Measurements from ENCODE around the gene PLCB4.
A peak's percentile ranks its signal among the peaks of the same experiment; 100 is the strongest.

The PLCB4 gene

DNA sequence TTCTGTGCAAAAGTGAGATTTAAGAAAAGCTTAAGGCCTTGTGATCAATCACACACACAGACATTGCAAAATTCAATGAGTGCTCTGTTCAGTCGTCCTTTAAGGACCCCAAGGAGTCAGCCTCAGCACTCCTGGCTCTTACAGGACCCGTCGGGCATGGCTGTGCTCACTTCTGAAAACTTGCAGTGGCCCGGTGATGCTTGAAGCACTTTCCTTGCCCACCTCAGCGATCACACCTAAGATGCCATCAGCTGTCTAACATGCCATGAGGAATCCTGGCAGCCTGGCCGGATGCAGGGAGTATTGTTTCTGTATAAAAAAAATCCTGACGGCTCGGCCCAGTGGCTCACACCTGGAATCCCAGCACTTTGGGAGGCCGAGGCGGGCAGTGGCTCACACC is 344.1 kb downstream of the PLCB4 start:
- no peak for TF ChIP-seq JUND (IDR thresholded peaks at IDR 0.05; ENCODE audit: low read depth)
- in situ Hi-C loops (cut with HindIII; ENCODE audit: low pct_unique_long_range_greater_than_20kb, low sequenced_read_pairs): no loop called here
- no peak for DNase-seq (ENCODE audit: low read depth in 1 of 2, low spot score in 1 of 2)

DNA sequence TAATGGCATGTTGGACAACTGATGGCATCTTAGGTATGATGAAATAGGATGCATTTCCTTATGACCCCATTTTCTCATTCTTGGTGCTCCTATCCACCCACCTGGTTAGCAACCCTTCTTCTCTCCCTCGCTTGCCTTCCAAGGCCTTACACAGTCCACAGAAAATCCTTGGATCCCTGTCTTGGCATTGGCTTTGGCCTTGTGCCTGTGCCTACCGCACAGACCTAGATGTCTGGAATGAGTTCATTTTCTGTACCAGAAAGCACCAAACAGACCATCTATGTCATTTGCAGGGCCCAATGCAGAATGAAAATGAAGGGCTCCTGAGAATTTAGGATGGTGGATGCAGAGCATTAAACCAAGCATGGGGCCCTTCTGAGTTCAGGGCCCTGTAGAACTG is 346.5 kb downstream of the PLCB4 start:
- no peak for DNase-seq (ENCODE audit: low read depth in 1 of 2, low spot score in 1 of 2)
- TF ChIP-seq JUND (IDR thresholded peaks at IDR 0.05; ENCODE audit: low read depth): no peak
- in situ Hi-C loops (cut with HindIII; ENCODE audit: low pct_unique_long_range_greater_than_20kb, low sequenced_read_pairs): no loop called here

DNA sequence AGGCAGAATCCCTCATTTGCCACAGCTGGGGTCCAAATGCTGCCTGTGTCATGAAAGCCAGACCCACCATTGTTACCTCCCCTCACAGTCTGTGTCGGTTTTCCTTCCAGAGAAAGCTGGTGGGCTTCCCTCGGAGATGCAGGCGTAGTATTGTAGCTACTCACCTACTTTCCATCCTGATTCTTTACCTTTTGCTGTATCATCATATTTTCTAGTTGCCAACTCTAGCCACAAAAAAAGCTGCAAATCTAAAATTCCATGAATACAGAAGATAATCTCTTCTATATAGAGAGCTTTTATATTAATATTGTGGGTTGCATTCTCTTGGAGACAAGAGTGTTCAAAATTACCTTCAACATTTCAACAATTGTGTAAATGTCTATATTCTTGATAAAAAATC is 347.5 kb downstream of the PLCB4 start:
- in situ Hi-C loops (cut with HindIII; ENCODE audit: low pct_unique_long_range_greater_than_20kb, low sequenced_read_pairs): no loop called here
- no peak for TF ChIP-seq JUND (IDR thresholded peaks at IDR 0.05; ENCODE audit: low read depth)
- no peak for DNase-seq (ENCODE audit: low read depth in 1 of 2, low spot score in 1 of 2)

DNA sequence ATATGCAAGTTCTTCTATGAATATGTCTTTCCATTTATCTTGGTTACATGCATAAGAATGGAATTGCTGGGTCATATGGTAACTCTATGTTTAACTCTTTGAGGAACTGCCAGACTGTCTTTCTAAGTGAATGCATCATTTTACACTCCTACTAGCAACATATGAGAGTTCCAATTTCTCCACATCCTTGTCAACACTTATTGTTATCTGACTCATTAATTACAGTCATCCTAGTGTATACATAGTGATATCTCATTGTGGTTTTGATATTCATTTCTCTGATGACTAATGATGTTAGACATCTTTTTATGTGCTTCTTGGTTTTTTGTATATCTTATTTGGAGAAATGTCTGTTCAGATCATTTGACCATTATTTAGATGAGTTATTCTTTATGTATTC is 348.8 kb downstream of the PLCB4 start:
- no peak for TF ChIP-seq JUND (IDR thresholded peaks at IDR 0.05; ENCODE audit: low read depth)
- in situ Hi-C loops (cut with HindIII; ENCODE audit: low pct_unique_long_range_greater_than_20kb, low sequenced_read_pairs): no loop called here

DNA sequence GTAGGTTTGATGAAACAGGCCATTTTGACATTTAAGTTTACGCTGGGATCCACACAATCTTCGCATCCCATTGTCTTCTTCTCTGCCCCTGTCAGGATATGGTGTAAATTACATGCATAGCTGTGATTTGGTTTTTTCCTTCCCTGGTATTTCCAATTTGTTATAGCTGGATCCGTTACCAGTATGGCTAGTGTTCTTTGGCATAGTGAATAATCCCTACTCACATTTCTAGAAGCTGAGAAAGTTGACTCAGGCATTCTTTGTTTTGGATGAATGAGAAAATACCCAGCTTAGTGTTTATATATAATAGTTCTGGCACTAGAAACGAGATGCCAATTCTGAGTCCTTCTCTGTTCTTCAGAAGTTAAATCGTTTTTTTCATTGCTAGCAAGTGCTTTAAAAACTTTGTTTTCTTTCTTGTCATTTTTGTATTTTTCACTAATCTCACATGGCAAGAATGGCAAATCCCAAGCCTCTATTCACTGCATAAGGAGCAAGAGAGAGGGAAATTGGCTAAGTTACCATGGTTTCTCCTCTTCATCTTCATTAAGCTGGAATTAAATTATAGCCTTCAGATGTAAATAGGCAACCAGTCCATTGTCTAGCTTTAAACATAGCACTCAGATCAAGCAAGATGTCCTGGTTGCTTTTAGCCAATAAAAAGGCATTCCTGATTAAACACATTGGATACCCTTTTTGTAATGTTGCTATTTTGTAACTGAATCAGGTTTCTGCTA is 353.6 kb downstream of the PLCB4 start:
- no peak for TF ChIP-seq JUND (IDR thresholded peaks at IDR 0.05; ENCODE audit: low read depth)
- in situ Hi-C loops (cut with HindIII; ENCODE audit: low pct_unique_long_range_greater_than_20kb, low sequenced_read_pairs): no loop called here
- no peak for DNase-seq (ENCODE audit: low read depth in 1 of 2, low spot score in 1 of 2)

More for the DNA sequence above, 348.8 kb downstream of the PLCB4 start:
- no peak for DNase-seq (ENCODE audit: low read depth in 1 of 2, low spot score in 1 of 2)

DNA sequence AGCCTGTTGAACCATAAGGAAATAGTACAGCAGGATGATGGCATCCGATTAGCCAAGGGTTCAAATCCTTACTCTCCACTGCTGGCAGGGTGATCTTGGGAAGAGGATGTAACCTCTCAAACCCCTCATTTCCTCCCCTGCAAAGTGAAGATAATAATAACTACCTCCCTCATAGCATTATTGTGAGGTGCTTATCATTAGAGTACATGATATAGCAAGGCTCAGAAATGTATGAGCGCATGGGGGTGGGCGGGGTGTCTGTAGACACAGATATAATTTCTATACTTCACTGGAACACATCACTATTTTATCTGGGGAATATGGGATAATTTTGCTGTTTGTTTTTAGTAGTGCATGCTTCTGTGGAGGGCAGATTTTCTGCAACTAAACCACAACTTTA is 355.7 kb downstream of the PLCB4 start:
- in situ Hi-C loops (cut with HindIII; ENCODE audit: low pct_unique_long_range_greater_than_20kb, low sequenced_read_pairs): no loop called here
- no peak for DNase-seq (ENCODE audit: low read depth in 1 of 2, low spot score in 1 of 2)
- no peak for TF ChIP-seq JUND (IDR thresholded peaks at IDR 0.05; ENCODE audit: low read depth)

DNA sequence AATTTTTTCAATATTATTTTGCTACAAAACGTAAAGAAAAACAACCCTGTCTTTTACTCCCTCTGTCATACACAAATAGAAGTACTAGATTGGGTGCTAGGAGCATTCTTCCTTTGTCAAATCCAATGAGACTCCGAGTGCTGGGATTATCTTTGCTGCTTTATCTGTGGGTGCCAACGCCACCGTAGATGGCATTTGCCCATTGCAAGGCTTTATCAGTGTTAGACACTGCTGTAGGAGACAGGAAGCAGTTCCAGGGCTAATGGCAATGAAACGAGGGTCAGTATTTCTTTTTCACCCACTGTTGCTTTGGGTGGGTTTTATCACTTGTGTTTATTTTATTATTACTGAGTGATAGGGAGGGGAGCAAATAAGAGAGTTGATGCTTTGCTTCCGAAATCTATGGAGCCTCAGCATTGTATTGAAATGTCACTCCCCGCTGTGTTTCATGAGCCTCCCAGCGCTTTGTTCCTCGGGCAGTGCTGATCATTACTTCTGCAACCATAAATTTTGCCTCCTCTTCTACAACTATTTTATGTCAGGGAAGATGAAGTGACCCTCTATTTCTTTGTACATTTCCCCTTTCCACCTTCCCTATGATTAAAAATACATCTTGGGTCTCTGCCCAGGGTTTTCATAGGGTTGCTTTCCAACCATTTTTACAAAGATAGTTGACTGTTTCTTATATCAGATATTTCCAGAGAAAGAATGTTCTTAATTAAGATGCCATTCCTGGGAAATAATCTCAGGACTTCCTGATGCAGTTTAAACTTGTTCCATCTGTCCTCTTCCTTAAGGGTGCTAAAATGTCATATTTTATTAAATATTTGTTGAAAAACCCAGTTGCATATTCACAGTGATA is 358.8 kb downstream of the PLCB4 start:
- no peak for DNase-seq (ENCODE audit: low read depth in 1 of 2, low spot score in 1 of 2)
- in situ Hi-C loops (cut with HindIII; ENCODE audit: low pct_unique_long_range_greater_than_20kb, low sequenced_read_pairs): no loop called here
- TF ChIP-seq JUND (IDR thresholded peaks at IDR 0.05; ENCODE audit: low read depth): no peak

DNA sequence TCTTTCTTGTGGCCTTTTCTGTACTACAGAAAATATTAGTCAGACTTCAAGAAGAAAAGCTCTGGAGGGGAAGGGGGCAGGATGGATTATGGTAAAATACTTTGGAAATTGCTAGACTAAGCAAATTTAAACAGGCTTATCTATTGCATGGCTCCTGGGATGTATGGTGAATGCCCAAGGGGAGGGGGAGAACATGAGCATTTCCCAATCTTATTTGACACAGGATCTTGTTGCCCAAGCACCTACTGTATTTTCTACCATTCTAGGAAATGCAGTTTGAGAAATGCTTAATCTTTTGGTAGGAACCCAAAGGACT is 359.4 kb downstream of the PLCB4 start:
- in situ Hi-C loops (cut with HindIII; ENCODE audit: low pct_unique_long_range_greater_than_20kb, low sequenced_read_pairs): no loop called here
- no peak for DNase-seq (ENCODE audit: low read depth in 1 of 2, low spot score in 1 of 2)
- no peak for TF ChIP-seq JUND (IDR thresholded peaks at IDR 0.05; ENCODE audit: low read depth)

DNA sequence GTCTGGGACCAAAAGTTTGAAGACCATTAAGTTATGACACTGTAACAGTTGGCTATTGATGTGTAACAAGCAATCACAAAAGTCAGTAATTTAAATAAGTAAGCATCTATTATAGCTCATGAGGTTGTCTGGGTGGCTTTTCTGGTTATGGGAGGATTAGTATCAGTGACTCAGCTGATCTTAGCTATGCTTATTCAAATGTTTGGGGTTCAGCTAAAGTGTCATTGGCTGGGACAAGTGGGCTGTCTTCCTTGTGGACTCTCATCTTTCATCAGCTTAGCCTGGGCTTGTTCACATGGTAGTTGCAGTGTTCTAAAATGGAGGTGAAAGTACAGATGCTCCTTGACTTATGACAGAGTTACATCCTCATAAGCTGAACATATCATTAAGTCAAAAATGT is 370.9 kb downstream of the PLCB4 start:
- no peak for TF ChIP-seq JUND (IDR thresholded peaks at IDR 0.05; ENCODE audit: low read depth)
- in situ Hi-C loops (cut with HindIII; ENCODE audit: low pct_unique_long_range_greater_than_20kb, low sequenced_read_pairs): no loop called here

DNA sequence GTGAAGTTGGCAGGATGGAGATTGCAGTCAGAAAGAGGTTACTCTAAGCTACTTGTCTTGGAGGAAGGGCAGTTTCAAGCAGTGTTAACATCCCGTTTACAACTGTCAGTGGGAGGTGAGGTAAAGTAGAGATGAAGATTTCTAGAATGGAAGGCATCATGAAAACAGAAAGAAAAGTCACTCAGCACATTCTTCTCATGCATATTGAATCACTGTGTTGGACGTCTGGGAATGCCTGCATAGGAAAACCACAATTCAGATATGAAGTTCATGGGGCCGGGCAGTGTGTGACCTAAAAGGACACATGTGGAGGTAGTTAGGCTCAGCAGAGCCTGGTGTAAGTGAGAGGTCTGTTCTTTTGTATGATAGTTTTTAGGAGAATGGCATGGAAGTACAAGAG is 372.0 kb downstream of the PLCB4 start:
- TF ChIP-seq JUND (IDR thresholded peaks at IDR 0.05; ENCODE audit: low read depth): no peak
- in situ Hi-C loops (cut with HindIII; ENCODE audit: low pct_unique_long_range_greater_than_20kb, low sequenced_read_pairs): no loop called here
- no peak for DNase-seq (ENCODE audit: low read depth in 1 of 2, low spot score in 1 of 2)

More for the DNA sequence above, 370.9 kb downstream of the PLCB4 start:
- DNase-seq (ENCODE audit: low read depth in 1 of 2, low spot score in 1 of 2): peak in 1 of 2 experiments; percentile 22

DNA sequence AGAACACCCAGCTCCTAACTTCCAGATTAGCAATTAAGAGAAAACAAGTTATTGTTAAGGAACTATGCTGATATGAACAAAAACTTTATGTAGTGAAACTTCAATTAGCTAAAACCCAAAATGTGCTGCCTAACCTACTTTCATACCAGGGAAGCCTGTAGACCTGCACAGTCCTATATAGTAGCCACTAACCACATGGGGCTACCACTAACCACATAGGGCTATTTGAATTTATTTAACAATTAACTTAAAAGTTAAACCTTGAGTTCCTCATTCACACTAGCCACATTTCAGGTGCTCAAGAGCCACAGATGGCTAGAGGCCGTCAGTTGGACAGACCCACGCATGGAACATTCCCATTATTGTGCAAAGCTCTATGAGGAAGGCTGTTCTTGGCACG is 373.1 kb downstream of the PLCB4 start:
- TF ChIP-seq JUND (IDR thresholded peaks at IDR 0.05; ENCODE audit: low read depth): no peak
- no peak for DNase-seq (ENCODE audit: low read depth in 1 of 2, low spot score in 1 of 2)
- in situ Hi-C loops (cut with HindIII; ENCODE audit: low pct_unique_long_range_greater_than_20kb, low sequenced_read_pairs): no loop called here

DNA sequence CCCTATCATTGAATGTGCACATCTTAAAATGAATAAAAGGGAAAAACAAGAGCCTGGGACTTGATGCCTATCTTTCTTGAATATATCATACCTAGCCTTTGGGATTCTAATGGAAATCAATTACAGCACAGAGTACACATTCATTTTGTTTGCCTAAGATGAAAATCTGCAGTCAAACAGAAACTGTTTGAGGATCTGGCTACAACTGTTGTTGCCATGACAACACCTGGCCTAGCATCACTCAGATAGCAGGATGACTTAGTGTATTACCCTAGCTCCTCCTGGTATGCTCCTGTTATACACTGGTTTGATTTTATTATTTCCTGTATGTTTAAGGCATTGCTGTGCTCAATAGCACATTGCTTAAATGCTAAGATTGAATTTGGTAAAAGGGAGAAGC is 374.0 kb downstream of the PLCB4 start:
- DNase-seq (ENCODE audit: low read depth in 1 of 2, low spot score in 1 of 2): peak; percentile 35 to 73
- in situ Hi-C loops (cut with HindIII; ENCODE audit: low pct_unique_long_range_greater_than_20kb, low sequenced_read_pairs): no loop called here

DNA sequence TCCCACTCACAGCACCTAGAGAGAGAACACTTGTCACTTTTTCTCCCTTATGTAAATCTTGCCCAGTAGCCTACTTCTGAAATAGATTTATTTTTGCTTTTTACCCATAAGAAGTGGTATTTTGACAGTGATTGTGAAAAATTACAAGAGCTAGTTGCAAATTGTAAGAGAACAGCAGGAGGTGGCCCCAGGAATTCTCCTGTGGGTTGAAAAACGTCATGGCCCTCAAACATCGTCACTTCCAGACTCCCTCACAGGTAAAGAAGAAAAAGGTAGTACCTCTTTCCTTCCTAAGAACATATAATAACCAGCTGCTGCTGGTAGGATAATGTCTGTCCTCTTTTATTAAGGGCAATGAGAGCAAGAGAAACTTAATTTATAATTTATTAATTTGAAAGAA is 376.0 kb downstream of the PLCB4 start:
- TF ChIP-seq JUND (IDR thresholded peaks at IDR 0.05; ENCODE audit: low read depth): no peak
- in situ Hi-C loops (cut with HindIII; ENCODE audit: low pct_unique_long_range_greater_than_20kb, low sequenced_read_pairs): no loop called here
- no peak for DNase-seq (ENCODE audit: low read depth in 1 of 2, low spot score in 1 of 2)

More for the DNA sequence above, 374.0 kb downstream of the PLCB4 start:
- TF ChIP-seq JUND (IDR thresholded peaks at IDR 0.05; ENCODE audit: low read depth): no peak
